Measurements from ENCODE around the gene LRRTM1.

The LRRTM1 gene

GRCh38 chr2:80303006-80303908 lies 1.3 kb downstream of the LRRTM1 start:
- no peak for DNase-seq (ENCODE audit: low read depth)
- no peak overlapping the region for H3K4me3 ChIP-seq (ENCODE audit: low read depth, low read length)
- no peak for TF ChIP-seq CTCF (conservative IDR thresholded peaks at IDR 0.05; ENCODE audit: low read depth, low read length)

- TF ChIP-seq CTCF (conservative IDR thresholded peaks at IDR 0.05; ENCODE audit: low read depth, low read length) = no peak
- no peak for DNase-seq (ENCODE audit: low read depth)
- no peak overlapping the region for H3K4me3 ChIP-seq (ENCODE audit: low read depth, low read length)
Observed at GRCh38 chr2:80302314-80303005, 2.1 kb downstream of the LRRTM1 start.

GRCh38 chr2:80302001-80302313 lies 2.6 kb downstream of the LRRTM1 start:
- DNase-seq (ENCODE audit: low read depth) = no peak
- TF ChIP-seq CTCF (conservative IDR thresholded peaks at IDR 0.05; ENCODE audit: low read depth, low read length) = no peak
- no peak overlapping the region for H3K4me3 ChIP-seq (ENCODE audit: low read depth, low read length)

GRCh38 chr2:80300954-80301353 lies 3.6 kb downstream of the LRRTM1 start:
- TF ChIP-seq CTCF (conservative IDR thresholded peaks at IDR 0.05; ENCODE audit: low read depth, low read length) = no peak
- DNase-seq (ENCODE audit: low read depth) = no peak
- no peak overlapping the region for H3K4me3 ChIP-seq (ENCODE audit: low read depth, low read length)

- no peak for TF ChIP-seq CTCF (conservative IDR thresholded peaks at IDR 0.05; ENCODE audit: low read depth, low read length)
- no peak for DNase-seq (ENCODE audit: low read depth)
- no peak overlapping the region for H3K4me3 ChIP-seq (ENCODE audit: low read depth, low read length)
Observed at GRCh38 chr2:80300346-80300745, 4.2 kb downstream of the LRRTM1 start.

GRCh38 chr2:80299661-80300060 lies 4.9 kb downstream of the LRRTM1 start:
- no peak overlapping the region for H3K4me3 ChIP-seq (ENCODE audit: low read depth, low read length)
- no peak for TF ChIP-seq CTCF (conservative IDR thresholded peaks at IDR 0.05; ENCODE audit: low read depth, low read length)
- DNase-seq (ENCODE audit: low read depth) = no peak

All from choroid plexus epithelial cell (primary cell).